Calu3 (cell line): Measurements from ENCODE around the gene CDH13. TPM values are rescaled to one million over a fixed set of nuclear protein-coding genes. Genes with fewer than 3 reads are reported as not detected.

Experiments used
- BruUV-seq: library from RNA; stranded (reverse); fragments of 400-500 nt; replicated peaks from 2 replicates; lab custom pipeline; 2021; lab: Mats Ljungman, UMichigan
- CTCF ChIA-PET: fragments of 300-600 bp; sonication (Branson Sonifier 250); formaldehyde crosslinking; loops from one replicate; lab custom pipeline; 2022; ENCODE audit warnings: antibody characterized with exemption; lab: Charles Lee
- DNase-seq: peaks from one replicate; pipeline ENCODE4 v3.0.0; 2022
- H3K27ac Mint-ChIP-seq: one replicate; pipeline ENCODE4 v1.8.0; 2022; ENCODE audit warnings: mixed read lengths; ENCODE audit not compliant: unreplicated experiment
- H3K27me3 Mint-ChIP-seq: one replicate; pipeline ENCODE4 v1.8.0; 2022; ENCODE audit warnings: mixed read lengths; ENCODE audit not compliant: unreplicated experiment
- H3K36me3 Mint-ChIP-seq: one replicate; pipeline ENCODE4 v1.8.0; 2022; ENCODE audit warnings: mild to moderate bottlenecking, moderate library complexity, mixed read lengths; ENCODE audit not compliant: insufficient read depth, unreplicated experiment
- H3K4me1 Mint-ChIP-seq: one replicate; pipeline ENCODE4 v1.8.0; 2022; ENCODE audit warnings: mild to moderate bottlenecking, low read depth, mixed read lengths; ENCODE audit not compliant: unreplicated experiment
- H3K4me3 Mint-ChIP-seq: one replicate; pipeline ENCODE4 v1.8.0; 2022; ENCODE audit warnings: mild to moderate bottlenecking, low read depth, moderate library complexity, mixed read lengths; ENCODE audit not compliant: unreplicated experiment
- H3K9me3 Mint-ChIP-seq: one replicate; pipeline ENCODE4 v1.8.0; 2022; ENCODE audit warnings: low read depth, mixed read lengths; ENCODE audit not compliant: unreplicated experiment
- intact Hi-C: fragments of 100-400 bp; cut with micrococcal nuclease; formaldehyde crosslinking; loops from one replicate; pipeline ENCODE4 v1.10.0; 2022; ENCODE audit not compliant: unreplicated experiment
- total RNA-seq: library from RNA; stranded (reverse); gene quantifications from 2 replicates; pipeline ENCODE4 v1.2.3, GENCODE V29; 2022
- TF ChIP-seq, protein P1 (sequence below): fragments of 200-600 bp; IDR thresholded peaks from one replicate; pipeline ENCODE4 v1.8.0; 2022; ENCODE audit warnings: antibody characterized with exemption; ENCODE audit not compliant: unreplicated experiment

CDH13 gene
- total RNA-seq, 1 experiment from 2014 or later = not detected

DNA sequence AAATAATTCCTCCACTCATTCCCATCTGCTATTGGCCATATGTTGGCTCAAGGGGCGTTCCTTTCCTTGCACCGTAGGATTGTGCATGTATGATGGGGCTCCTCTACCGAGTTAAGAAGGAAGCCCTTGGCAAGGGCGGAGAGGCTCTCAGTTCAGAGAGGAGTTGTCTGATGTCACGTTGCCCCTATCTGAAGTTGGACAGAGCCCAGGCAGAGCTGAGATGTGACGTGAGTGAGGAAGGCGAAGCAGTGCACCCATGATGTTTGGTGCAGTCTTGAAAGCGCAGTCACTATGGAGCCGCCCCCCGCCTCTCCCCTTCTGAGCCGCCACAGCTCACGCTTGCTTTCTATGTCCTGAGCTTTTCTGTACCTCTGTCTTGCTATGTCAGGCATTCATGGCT is 40.7 kb downstream of the CDH13 start:
- Mint-ChIP-seq H3K4me1 (no peaks in the 10 kb centered on the region), H3K27ac (no peak overlapping the region), H3K27me3 (peaks cover 58% of the 10 kb centered on the region), H3K36me3 (no peaks in the 10 kb centered on the region), H3K9me3 (peaks cover 1% of the 10 kb centered on the region), H3K4me3 (no peak overlapping the region)
- CTCF ChIA-PET = no interaction called here
- no peak for DNase-seq
- intact Hi-C loops = no loop called here
- no TSS peak for BruUV-seq
- TF ChIP-seq, protein P1, sequence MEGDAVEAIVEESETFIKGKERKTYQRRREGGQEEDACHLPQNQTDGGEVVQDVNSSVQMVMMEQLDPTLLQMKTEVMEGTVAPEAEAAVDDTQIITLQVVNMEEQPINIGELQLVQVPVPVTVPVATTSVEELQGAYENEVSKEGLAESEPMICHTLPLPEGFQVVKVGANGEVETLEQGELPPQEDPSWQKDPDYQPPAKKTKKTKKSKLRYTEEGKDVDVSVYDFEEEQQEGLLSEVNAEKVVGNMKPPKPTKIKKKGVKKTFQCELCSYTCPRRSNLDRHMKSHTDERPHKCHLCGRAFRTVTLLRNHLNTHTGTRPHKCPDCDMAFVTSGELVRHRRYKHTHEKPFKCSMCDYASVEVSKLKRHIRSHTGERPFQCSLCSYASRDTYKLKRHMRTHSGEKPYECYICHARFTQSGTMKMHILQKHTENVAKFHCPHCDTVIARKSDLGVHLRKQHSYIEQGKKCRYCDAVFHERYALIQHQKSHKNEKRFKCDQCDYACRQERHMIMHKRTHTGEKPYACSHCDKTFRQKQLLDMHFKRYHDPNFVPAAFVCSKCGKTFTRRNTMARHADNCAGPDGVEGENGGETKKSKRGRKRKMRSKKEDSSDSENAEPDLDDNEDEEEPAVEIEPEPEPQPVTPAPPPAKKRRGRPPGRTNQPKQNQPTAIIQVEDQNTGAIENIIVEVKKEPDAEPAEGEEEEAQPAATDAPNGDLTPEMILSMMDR = no peak

DNA sequence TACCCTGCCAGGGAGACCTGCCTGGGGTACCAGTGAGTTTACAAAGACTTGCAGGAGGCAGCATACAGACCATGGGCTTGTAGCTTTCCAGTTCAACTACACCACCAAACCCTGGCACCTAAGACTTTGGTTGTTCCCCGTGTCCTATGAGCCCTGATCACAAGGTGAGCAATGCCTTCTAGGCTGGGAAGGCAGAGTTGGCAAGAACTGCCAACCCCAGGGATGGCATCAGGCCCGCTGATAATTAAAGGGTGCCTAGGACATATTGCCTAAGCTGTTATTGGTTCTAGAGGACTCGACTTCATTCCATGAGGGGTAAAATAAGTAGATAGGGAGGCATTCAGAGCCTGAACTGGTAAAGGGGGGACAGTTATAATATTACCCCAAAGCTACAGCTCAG is 41.3 kb downstream of the CDH13 start:
- Mint-ChIP-seq H3K4me1 (no peaks in the 10 kb centered on the region), H3K27ac (no peak overlapping the region), H3K27me3 (peaks cover 51% of the 10 kb centered on the region), H3K36me3 (no peaks in the 10 kb centered on the region), H3K9me3 (peaks cover 3% of the 10 kb centered on the region), H3K4me3 (no peak overlapping the region)
- CTCF ChIA-PET = no interaction called here
- no TSS peak for BruUV-seq
- TF ChIP-seq, protein P1 = no peak
- no peak for DNase-seq
- intact Hi-C loops = no loop called here

DNA sequence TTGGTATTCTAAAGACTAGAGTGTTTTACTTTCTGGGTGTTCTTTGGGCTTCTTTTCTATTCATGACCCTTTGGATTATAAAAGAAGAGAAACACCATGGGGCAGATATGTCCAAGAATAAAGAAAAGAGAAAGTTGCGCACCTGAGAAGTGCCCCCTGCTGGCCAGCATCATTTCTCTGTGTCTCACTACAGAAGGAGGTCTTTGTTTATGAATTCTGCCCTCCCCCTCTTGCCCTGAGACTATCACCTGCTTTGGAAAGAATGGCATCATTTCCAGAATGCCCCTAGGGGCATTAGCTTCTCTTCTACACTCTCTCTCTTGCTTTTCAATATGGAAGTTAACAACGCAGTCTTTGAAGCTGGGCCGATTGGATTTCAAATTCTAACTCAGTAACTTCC is 45.0 kb downstream of the CDH13 start:
- H3K27ac Mint-ChIP-seq = no peak overlapping the region
- BruUV-seq = no TSS peak
- no peak for DNase-seq
- H3K9me3 Mint-ChIP-seq = peaks cover 3% of the 10 kb centered on the region
- H3K27me3 Mint-ChIP-seq = peaks cover 23% of the 10 kb centered on the region
- CTCF ChIA-PET = no interaction called here
- no peaks in the 10 kb centered on the region for H3K4me1 Mint-ChIP-seq
- H3K4me3 Mint-ChIP-seq = no peak overlapping the region
- no peaks in the 10 kb centered on the region for H3K36me3 Mint-ChIP-seq
- intact Hi-C loops = no loop called here
- TF ChIP-seq, protein P1 = no peak

DNA sequence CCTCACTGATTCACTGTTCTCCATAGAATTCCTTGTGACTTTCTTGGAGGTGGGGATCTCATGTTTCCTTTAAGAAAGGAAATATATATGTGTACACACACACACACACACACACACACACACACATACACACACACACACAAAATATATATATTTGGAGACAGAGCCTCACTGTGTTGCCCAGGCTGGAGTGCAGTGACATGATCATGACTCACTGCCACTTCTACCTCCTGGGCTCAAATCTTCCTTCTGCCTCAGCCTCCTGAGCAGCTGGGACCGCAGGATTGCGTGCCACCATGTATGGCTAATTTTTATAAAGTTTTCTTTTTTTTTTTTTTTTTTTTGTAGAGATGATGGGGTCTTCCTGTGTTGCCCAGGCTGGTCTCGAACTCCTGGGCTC is 45.9 kb downstream of the CDH13 start:
- no peak overlapping the region for H3K27ac Mint-ChIP-seq
- no peaks in the 10 kb centered on the region for H3K4me1 Mint-ChIP-seq
- DNase-seq = no peak
- CTCF ChIA-PET = no interaction called here
- peaks cover 23% of the 10 kb centered on the region for H3K27me3 Mint-ChIP-seq
- H3K36me3 Mint-ChIP-seq = no peaks in the 10 kb centered on the region
- peaks cover 3% of the 10 kb centered on the region for H3K9me3 Mint-ChIP-seq
- BruUV-seq = no TSS peak
- TF ChIP-seq, protein P1 = no peak
- intact Hi-C loops = no loop called here
- no peak overlapping the region for H3K4me3 Mint-ChIP-seq
